ENCODE results near the gene SEMA4F.

DNA sequence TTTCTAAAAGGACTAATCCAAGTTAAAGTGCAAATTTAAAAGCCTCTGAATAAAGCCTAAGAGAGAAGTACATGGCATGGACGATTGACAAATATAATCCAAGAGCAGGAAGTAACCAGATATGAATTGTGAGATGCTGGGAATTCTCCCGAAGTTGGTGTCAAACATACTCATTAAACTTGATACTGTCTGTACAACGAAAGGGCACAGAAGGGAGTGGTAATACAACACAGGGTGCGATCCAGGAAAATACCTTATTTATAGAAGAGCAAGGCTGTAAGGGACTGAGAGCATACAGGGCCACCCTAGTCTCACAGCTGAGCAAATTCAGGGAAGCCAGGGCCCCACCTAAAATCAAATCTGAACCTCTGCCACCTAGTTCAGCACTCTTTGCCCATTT is 41.6 kb downstream of the SEMA4F start:
- TF ChIP-seq, protein P1, sequence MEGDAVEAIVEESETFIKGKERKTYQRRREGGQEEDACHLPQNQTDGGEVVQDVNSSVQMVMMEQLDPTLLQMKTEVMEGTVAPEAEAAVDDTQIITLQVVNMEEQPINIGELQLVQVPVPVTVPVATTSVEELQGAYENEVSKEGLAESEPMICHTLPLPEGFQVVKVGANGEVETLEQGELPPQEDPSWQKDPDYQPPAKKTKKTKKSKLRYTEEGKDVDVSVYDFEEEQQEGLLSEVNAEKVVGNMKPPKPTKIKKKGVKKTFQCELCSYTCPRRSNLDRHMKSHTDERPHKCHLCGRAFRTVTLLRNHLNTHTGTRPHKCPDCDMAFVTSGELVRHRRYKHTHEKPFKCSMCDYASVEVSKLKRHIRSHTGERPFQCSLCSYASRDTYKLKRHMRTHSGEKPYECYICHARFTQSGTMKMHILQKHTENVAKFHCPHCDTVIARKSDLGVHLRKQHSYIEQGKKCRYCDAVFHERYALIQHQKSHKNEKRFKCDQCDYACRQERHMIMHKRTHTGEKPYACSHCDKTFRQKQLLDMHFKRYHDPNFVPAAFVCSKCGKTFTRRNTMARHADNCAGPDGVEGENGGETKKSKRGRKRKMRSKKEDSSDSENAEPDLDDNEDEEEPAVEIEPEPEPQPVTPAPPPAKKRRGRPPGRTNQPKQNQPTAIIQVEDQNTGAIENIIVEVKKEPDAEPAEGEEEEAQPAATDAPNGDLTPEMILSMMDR (IDR thresholded peaks at IDR 0.05), result no peak
- TF ChIP-seq POLR2A (IDR thresholded peaks at IDR 0.05), result no peak
